Left lung (tissue), 10 donors: ENCODE measurements around the gene SFI1. TPM values are rescaled to one million over a fixed set of nuclear protein-coding genes. Genes with fewer than 3 reads are reported as not detected.
"Not testable (repeated sequence)": the region's sequence is repeated elsewhere in the genome, so short reads cannot be mapped to it uniquely, and the experiment has no call there.

Experiments
- ATAC-seq: fragments of 200-7000 bp; cut with Tn5 transposase; one replicate; pipeline ENCODE4 v1.9.1; 2020; ENCODE audit warnings: moderate library complexity
- DNase-seq, 4 donors: peaks; one replicate each; pipeline ENCODE4 v3.0.0-alpha.2; 2013 to 2020
- H3K27ac ChIP-seq, 2 donors: fragments of 200-600 bp; sonication (generic) in 1 of 2; one replicate each; pipeline versions ENCODE4 v1.5.0 to v1.8.0; 2020 to 2021
- H3K27me3 ChIP-seq, 2 donors: fragments of 200-600 bp; sonication (generic) in 1 of 2; one replicate each; pipeline versions ENCODE4 v1.5.0 to v1.8.0; 2020 to 2021
- H3K36me3 ChIP-seq, 2 donors: fragments of 200-600 bp; sonication (generic) in 1 of 2; one replicate each; pipeline versions ENCODE4 v1.5.0 to v1.8.0; 2020 to 2021
- H3K4me1 ChIP-seq, 2 donors: fragments of 200-600 bp; one replicate each; pipeline ENCODE4 v1.8.0; 2021
- H3K4me3 ChIP-seq, 2 donors: fragments of 200-600 bp; sonication (generic) in 1 of 2; one replicate each; pipeline versions ENCODE4 v1.5.0 to v1.8.0; 2020 to 2021; ENCODE audit warnings: mild to moderate bottlenecking in 1 of 2
- H3K9me3 ChIP-seq, 2 donors: fragments of 200-600 bp; sonication (generic) in 1 of 2; one replicate each; pipeline versions ENCODE4 v1.5.0 to v1.8.0; 2020 to 2021
- intact Hi-C, 2 donors: fragments of 100-400 bp; cut with DNase I; formaldehyde crosslinking; loops; one replicate each; pipeline versions ENCODE4 v1.11.2 to v1.14.2; 2022
- polyA plus RNA-seq, 6 donors: library from polyadenylated mRNA; unstranded; fragments of 120-200 nt; gene quantifications; one replicate each; pipeline ENCODE4 v1.2.1, GENCODE V29; 2013; ENCODE audit not compliant: insufficient read length in 6 of 6
- total RNA-seq, 2 donors: library from RNA; stranded (reverse); fragmentation: NEBNext Ultra II Directional; extraction: Animal tissue kit (Norgen Biotek cat#: 25700); gene quantifications; one replicate each; pipeline ENCODE4 v1.2.1, GENCODE V29; 2021
- TF ChIP-seq, protein P1 (sequence below), 2 donors: fragments of 200-600 bp; sonication (generic) in 1 of 2; IDR thresholded peaks; one replicate each; pipeline versions ENCODE4 v1.5.0 to v1.8.0; 2021; ENCODE audit warnings: antibody characterized with exemption in 2 of 2
- donor health status: DM: no; HTN: yes; CAD: no.
- donor health status: DM: no; HTN: no; CAD: no.

Gene SFI1
- total and polyA plus RNA-seq, 8 donors = 27.6 to 40.7 (median 35.2) TPM

DNA sequence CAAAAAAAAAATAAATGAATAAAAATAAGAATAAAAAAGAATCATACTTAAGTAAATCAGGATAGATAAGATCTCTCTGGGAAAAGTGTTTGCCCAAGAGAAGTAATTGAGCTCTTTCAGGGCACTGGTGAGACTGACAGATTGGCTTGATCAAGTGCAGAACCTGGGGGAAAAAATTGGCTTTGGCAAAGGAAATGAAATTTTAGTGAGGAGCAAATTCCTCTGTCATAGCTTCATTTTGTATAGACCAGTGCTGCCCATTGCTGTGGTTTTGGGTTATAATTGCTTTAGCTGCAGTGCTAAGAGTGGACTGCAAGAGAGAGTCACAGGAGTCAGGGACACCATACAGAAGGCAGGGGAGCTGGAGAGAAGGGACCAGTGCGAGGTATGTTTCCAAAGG is 35.7 kb downstream of the SFI1 start:
- Histone ChIP-seq H3K27me3 (no peaks in the 10 kb centered on the region), H3K4me3 (no peak overlapping the region), H3K4me1 (peaks cover 7 to 12% of the 10 kb centered on the region in 2 donors), H3K9me3 (no peaks in the 10 kb centered on the region), H3K27ac (peak overlapping the region in 1 of 2 donors; percentile 19), H3K36me3 (no peaks in the 10 kb centered on the region)
- no peak for DNase-seq
- ATAC-seq = no peak
- TF ChIP-seq, protein P1, sequence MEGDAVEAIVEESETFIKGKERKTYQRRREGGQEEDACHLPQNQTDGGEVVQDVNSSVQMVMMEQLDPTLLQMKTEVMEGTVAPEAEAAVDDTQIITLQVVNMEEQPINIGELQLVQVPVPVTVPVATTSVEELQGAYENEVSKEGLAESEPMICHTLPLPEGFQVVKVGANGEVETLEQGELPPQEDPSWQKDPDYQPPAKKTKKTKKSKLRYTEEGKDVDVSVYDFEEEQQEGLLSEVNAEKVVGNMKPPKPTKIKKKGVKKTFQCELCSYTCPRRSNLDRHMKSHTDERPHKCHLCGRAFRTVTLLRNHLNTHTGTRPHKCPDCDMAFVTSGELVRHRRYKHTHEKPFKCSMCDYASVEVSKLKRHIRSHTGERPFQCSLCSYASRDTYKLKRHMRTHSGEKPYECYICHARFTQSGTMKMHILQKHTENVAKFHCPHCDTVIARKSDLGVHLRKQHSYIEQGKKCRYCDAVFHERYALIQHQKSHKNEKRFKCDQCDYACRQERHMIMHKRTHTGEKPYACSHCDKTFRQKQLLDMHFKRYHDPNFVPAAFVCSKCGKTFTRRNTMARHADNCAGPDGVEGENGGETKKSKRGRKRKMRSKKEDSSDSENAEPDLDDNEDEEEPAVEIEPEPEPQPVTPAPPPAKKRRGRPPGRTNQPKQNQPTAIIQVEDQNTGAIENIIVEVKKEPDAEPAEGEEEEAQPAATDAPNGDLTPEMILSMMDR (IDR thresholded peaks at IDR 0.05) = no peak
- intact Hi-C loops = no loop called here

DNA sequence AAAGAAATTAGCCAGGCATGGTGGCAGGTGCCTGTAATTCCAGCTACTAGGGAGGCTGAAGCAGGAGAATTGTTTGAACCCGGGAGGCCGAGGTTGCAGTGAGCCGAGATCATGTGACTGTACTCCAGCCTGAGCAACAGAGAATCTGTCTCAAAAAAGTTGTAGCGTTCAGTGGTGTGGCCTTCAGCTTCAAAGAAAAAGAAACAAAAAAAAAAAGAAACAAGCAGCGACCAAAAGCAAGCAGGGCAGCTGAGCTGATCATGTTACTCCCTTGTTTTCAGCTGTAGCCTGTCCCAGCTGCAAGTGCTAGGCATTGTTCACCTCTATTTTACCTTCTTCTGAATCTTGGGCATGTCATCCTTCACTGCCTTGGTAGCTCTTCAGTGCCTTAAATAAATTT is 37.0 kb downstream of the SFI1 start:
- Histone ChIP-seq H3K9me3 (no peaks in the 10 kb centered on the region), H3K4me1 (peaks cover 7 to 12% of the 10 kb centered on the region in 2 donors), H3K36me3 (no peaks in the 10 kb centered on the region), H3K27ac (no peak overlapping the region), H3K27me3 (no peaks in the 10 kb centered on the region), H3K4me3 (no peak overlapping the region)
- TF ChIP-seq, protein P1 (IDR thresholded peaks at IDR 0.05) = no peak
- no peak for DNase-seq
- intact Hi-C loops = no loop called here
- no peak for ATAC-seq

DNA sequence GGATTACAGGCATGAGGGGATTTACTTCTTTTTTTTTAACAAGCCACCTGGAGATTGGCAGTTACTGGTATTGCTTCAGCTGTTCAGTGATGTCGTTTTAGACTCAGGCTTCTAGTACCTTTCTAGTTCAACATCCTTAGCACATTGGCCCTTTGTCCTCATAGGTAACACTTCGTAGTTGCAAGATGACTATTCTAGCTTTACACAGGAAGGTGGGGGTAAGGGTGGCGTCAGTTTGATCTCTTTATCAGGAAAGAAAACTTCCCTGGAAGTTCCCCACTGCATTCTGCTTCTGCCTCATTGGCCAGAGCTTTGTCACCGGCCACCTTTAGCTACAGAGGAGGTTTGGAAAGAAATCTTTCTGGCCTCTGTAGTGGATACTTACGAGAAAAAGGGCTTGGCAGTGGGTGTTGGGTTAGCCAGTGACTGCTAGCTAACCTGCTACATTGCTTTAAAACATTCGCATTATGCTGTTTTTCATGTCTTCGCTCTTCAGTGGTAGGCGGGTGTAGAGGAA is 40.7 kb downstream of the SFI1 start:
- no peak overlapping the region for H3K4me3 ChIP-seq
- H3K9me3 ChIP-seq = no peaks in the 10 kb centered on the region
- no peaks in the 10 kb centered on the region for H3K27me3 ChIP-seq
- H3K27ac ChIP-seq = no peak overlapping the region
- peaks cover 0 to 2% of the 10 kb centered on the region in 2 donors for H3K4me1 ChIP-seq
- intact Hi-C loops = no loop called here
- peak; percentile 54 for ATAC-seq
- peak in 1 of 4 donors; percentile 4 for DNase-seq
- no peaks in the 10 kb centered on the region for H3K36me3 ChIP-seq
- TF ChIP-seq, protein P1 (IDR thresholded peaks at IDR 0.05) = no peak

DNA sequence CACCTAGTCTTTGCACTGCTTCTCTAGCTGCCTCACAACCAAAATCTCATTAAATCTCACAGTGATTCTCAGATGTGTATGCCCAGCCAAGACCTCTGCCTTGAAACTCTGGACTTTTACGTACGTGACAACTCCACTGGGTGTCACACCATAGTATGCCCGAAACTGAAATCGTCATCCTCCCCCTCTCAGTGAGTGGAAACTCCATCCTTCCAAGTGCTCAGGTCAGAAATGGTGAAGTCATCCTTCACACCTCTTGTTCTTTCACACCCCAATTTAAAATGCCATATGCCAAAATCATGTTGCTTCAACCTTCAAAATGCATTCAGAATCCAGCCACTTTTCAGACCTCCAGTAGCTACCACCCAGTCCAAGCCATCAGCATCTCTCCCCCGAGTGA is 42.5 kb downstream of the SFI1 start:
- Histone ChIP-seq H3K4me3 (no peak overlapping the region), H3K9me3 (no peaks in the 10 kb centered on the region), H3K27ac (no peak overlapping the region), H3K4me1 (no peaks in the 10 kb centered on the region), H3K36me3 (no peaks in the 10 kb centered on the region), H3K27me3 (no peaks in the 10 kb centered on the region)
- ATAC-seq = no peak
- DNase-seq = no peak
- TF ChIP-seq, protein P1 (IDR thresholded peaks at IDR 0.05) = no peak
- intact Hi-C loops = no loop called here

DNA sequence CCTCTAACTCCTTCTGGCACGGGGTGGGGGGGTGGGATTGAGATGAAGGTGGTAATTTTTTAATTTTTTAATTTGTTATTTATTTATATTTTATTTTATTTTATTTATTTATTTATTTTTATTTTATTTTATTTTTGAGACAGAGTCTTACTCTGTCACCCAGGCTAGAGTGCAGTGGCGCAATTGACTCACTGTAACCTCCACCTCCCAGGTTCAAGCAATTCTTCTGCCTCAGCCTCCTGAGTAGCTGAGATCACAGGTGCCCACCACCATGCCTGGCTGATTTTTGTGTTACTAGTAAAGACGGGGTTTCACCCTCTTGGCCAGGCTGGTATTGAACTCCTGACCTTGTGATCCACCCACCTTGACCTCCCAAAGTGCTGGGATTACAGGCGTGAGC is 43.8 kb downstream of the SFI1 start:
- H3K27me3 ChIP-seq, H3K36me3 ChIP-seq, H3K4me1 ChIP-seq, H3K9me3 ChIP-seq, DNase-seq, H3K27ac ChIP-seq, H3K4me3 ChIP-seq, intact Hi-C loops, ATAC-seq: not testable (repeated sequence)

DNA sequence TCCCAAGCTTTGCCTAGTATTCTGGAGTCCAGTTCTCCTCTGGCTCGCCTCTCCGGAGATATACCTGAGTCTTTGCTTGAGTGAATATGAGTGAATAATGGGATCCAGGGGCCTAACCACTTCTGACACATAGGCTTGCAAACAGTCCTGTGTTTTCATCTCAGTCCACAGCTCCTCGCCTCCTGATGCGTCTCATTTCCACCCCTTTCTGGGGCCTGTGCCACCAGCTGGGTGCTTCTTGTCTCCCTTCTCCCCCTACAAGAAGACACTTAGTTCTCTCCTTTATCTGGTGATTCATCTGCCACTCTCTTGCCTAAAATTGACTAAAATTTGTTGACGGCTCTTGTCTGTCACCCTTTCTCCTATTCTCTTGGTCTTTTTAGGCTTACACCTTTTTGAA is 44.6 kb downstream of the SFI1 start:
- Histone ChIP-seq H3K27ac (no peak overlapping the region), H3K4me1 (no peaks in the 10 kb centered on the region), H3K9me3 (no peaks in the 10 kb centered on the region), H3K27me3 (no peaks in the 10 kb centered on the region), H3K4me3 (no peak overlapping the region), H3K36me3 (no peaks in the 10 kb centered on the region)
- TF ChIP-seq, protein P1 (IDR thresholded peaks at IDR 0.05) = no peak
- intact Hi-C loops = no loop called here
- DNase-seq = no peak
- no peak for ATAC-seq
